H1 (cell line): Measurements from ENCODE around the gene DIP2C. TPM values are rescaled to one million over a fixed set of nuclear protein-coding genes. Genes with fewer than 3 reads are reported as not detected.

Experiments used
- CTCF ChIA-PET: fragments of 300-600 bp; sonication (Branson Sonifier 250); formaldehyde crosslinking; loops from one replicate; lab custom pipeline; 2021; ENCODE audit not compliant: partially characterized antibody; lab: Charles Lee
- POLR2A ChIA-PET: fragments of 300-600 bp; sonication (Branson Sonifier 250); formaldehyde crosslinking; loops from one replicate; lab custom pipeline; 2021; ENCODE audit warnings: inconsistent platforms; ENCODE audit not compliant: partially characterized antibody; lab: Charles Lee
- DNase-seq, 2 experiments: peaks; one replicate each; pipeline versions ENCODE4 v3.0.0 to v3.0.0-alpha.2; 2010 to 2022; ENCODE audit warnings: low spot score in 2 of 2, low read depth in 1 of 2, mixed read lengths in 1 of 2
- FAIRE-seq: peaks from 2 replicates; lab custom pipeline; 2011; peaks lifted over from hg19 to GRCh38; lab: Jason Lieb, UNC
- H2AFZ ChIP-seq: 2 replicates; pipeline ENCODE4 v1.8.1; 2012; ENCODE audit warnings: low read length, inconsistent platforms
- H2AK5ac ChIP-seq: 2 replicates; pipeline ENCODE4 v1.6.1; 2013; ENCODE audit warnings: low read depth, low read length
- H2BK120ac ChIP-seq: replicated peaks from 2 replicates; pipeline ENCODE3; 2013; ENCODE audit warnings: low read depth, low read length, inconsistent platforms
- H2BK12ac ChIP-seq: 2 replicates; pipeline ENCODE4 v1.6.1; 2013; ENCODE audit warnings: low read depth, low read length
- H2BK15ac ChIP-seq: 2 replicates; pipeline ENCODE4 v1.6.1; 2013; ENCODE audit warnings: low read length
- H2BK20ac ChIP-seq: 2 replicates; pipeline ENCODE4 v1.6.1; 2013; ENCODE audit warnings: low read length
- H2BK5ac ChIP-seq: 2 replicates; pipeline ENCODE4 v1.6.1; 2013; ENCODE audit warnings: low read depth, low read length
- H3K14ac ChIP-seq: 2 replicates; pipeline ENCODE4 v1.6.1; 2013; ENCODE audit warnings: inconsistent platforms; ENCODE audit not compliant: insufficient read length
- H3K18ac ChIP-seq: 2 replicates; pipeline ENCODE4 v1.6.1; 2013; ENCODE audit warnings: low read length; ENCODE audit errors: extremely low read depth
- H3K23ac ChIP-seq: 2 replicates; pipeline ENCODE4 v1.6.1; 2013; ENCODE audit warnings: inconsistent platforms; ENCODE audit not compliant: insufficient read length
- H3K23me2 ChIP-seq: 2 replicates; pipeline ENCODE4 v1.6.1; 2013; ENCODE audit warnings: low read depth, low read length
- H3K27ac ChIP-seq: 2 replicates; pipeline ENCODE4 v1.6.1; 2011; ENCODE audit warnings: low read depth, low read length, inconsistent platforms
- H3K27me3 ChIP-seq, 4 experiments: replicated peaks in 1 of 4; 1 replicate in 1 of 4; 2 replicates in 3 of 4; pipeline versions ENCODE4 v1.6.1 to v1.8.1; 2011 to 2013; ENCODE audit warnings: low read length in 3 of 4, mild to moderate bottlenecking in 3 of 4, inconsistent platforms in 2 of 4, mixed read lengths in 2 of 4, moderate library complexity in 1 of 4; ENCODE audit not compliant: control insufficient read depth in 3 of 4, insufficient read depth in 3 of 4; ENCODE audit errors: extremely low read depth in 1 of 4
- H3K36me3 ChIP-seq, 4 experiments: 2 replicates each; pipeline versions ENCODE4 v1.6.1 to v1.8.1; 2011 to 2013; ENCODE audit warnings: mild to moderate bottlenecking in 4 of 4, low read length in 3 of 4, moderate library complexity in 2 of 4, control low read depth in 1 of 4, inconsistent platforms in 1 of 4; ENCODE audit not compliant: insufficient read depth in 4 of 4, control insufficient read depth in 2 of 4
- H3K4ac ChIP-seq: replicated peaks from 2 replicates; pipeline ENCODE3; 2013; ENCODE audit warnings: low read length, low read depth, mixed read lengths, inconsistent platforms; ENCODE audit not compliant: insufficient read length
- H3K4me1 ChIP-seq, 4 experiments: replicated peaks in 1 of 4; 1 replicate in 1 of 4; 2 replicates in 3 of 4; pipeline versions ENCODE4 v1.6.1 to v1.8.1; 2011 to 2013; ENCODE audit warnings: low read length in 3 of 4, inconsistent platforms in 2 of 4, mixed read lengths in 1 of 4; ENCODE audit not compliant: insufficient read depth in 4 of 4, control insufficient read depth in 3 of 4
- H3K4me2 ChIP-seq, 2 experiments: 2 replicates each; pipeline versions ENCODE4 v1.6.1 to v1.8.1; 2011 to 2013; ENCODE audit warnings: low read depth in 2 of 2, low read length in 2 of 2, control low read depth in 1 of 2, inconsistent platforms in 1 of 2, mild to moderate bottlenecking in 1 of 2; ENCODE audit not compliant: insufficient read depth in 1 of 2
- H3K4me3 ChIP-seq, 4 experiments: fragments of 200-600, 300-600 bp in 1 of 4; sonication (generic), shearing (Covaris generic), sonication (Bioruptor Twin) in 1 of 4; 2 replicates each; pipeline versions ENCODE4 v1.5.1 to v1.8.1; 2011 to 2016; ENCODE audit warnings: low read length in 4 of 4, low read depth in 3 of 4, control low read depth in 2 of 4, inconsistent platforms in 2 of 4, mild to moderate bottlenecking in 2 of 4, mixed read lengths in 1 of 4, moderate library complexity in 1 of 4; ENCODE audit not compliant: insufficient read depth in 2 of 4; ENCODE audit errors: extremely low read depth in 1 of 4
- H3K56ac ChIP-seq: replicated peaks from 2 replicates; pipeline ENCODE3; 2013; ENCODE audit warnings: low read depth, mild to moderate bottlenecking, mixed read lengths, low read length, inconsistent platforms; ENCODE audit not compliant: insufficient read length
- H3K79me1 ChIP-seq: 2 replicates; pipeline ENCODE4 v1.6.1; 2013; ENCODE audit warnings: low read depth, low read length, control low read depth
- H3K79me2 ChIP-seq, 2 experiments: 2 replicates each; pipeline versions ENCODE4 v1.6.1 to v1.8.1; 2012 to 2013; ENCODE audit warnings: low read length in 2 of 2, mild to moderate bottlenecking in 2 of 2, inconsistent platforms in 1 of 2; ENCODE audit not compliant: insufficient read depth in 2 of 2, control insufficient read depth in 1 of 2
- H3K9ac ChIP-seq, 4 experiments: replicated peaks in 1 of 4; 1 replicate in 1 of 4; 2 replicates in 3 of 4; pipeline versions ENCODE4 v1.6.1 to v1.8.1; 2011 to 2013; ENCODE audit warnings: low read depth in 3 of 4, low read length in 3 of 4, control low read depth in 2 of 4, mild to moderate bottlenecking in 2 of 4, moderate library complexity in 2 of 4, inconsistent platforms in 1 of 4; ENCODE audit errors: extremely low read depth in 1 of 4
- H3K9me3 ChIP-seq, 2 experiments: 2 replicates each; pipeline versions ENCODE4 v1.6.1 to v1.8.1; 2012 to 2013; ENCODE audit warnings: mild to moderate bottlenecking in 2 of 2, moderate library complexity in 2 of 2, control low read depth in 1 of 2, inconsistent platforms in 1 of 2, low read depth in 1 of 2, low read length in 1 of 2, mixed read lengths in 1 of 2; ENCODE audit not compliant: insufficient read depth in 2 of 2
- H4K20me1 ChIP-seq, 2 experiments: replicated peaks in 1 of 2; 2 replicates each; pipeline versions ENCODE3 to v1.8.1; 2011 to 2013; ENCODE audit warnings: inconsistent platforms in 2 of 2, low read length in 2 of 2, mild to moderate bottlenecking in 1 of 2; ENCODE audit not compliant: insufficient read depth in 2 of 2, control insufficient read depth in 1 of 2
- H4K5ac ChIP-seq: 2 replicates; pipeline ENCODE4 v1.6.1; 2013; ENCODE audit warnings: low read length, low read depth, mixed read lengths, inconsistent platforms; ENCODE audit not compliant: insufficient read length
- H4K8ac ChIP-seq: 2 replicates; pipeline ENCODE4 v1.8.0; 2013; ENCODE audit warnings: mild to moderate bottlenecking, moderate library complexity, low read length, inconsistent platforms; ENCODE audit not compliant: insufficient read depth; ENCODE audit errors: extremely low read depth
- H4K91ac ChIP-seq: replicated peaks from 2 replicates; pipeline ENCODE3; 2013; ENCODE audit warnings: low read length, mixed read lengths, inconsistent platforms; ENCODE audit not compliant: insufficient read length
- ATF3 ChIP-seq: IDR thresholded peaks from 2 replicates; pipeline ENCODE4 v1.6.1; 2011; ENCODE audit warnings: low read depth, mild to moderate bottlenecking, low read length; ENCODE audit not compliant: insufficient read depth
- CBX8 ChIP-seq: fragments of 300-800, 300-1000 bp; sonication (generic); IDR thresholded peaks from 2 replicates; pipeline ENCODE4 v1.7.1; 2016; ENCODE audit warnings: low read depth, low read length, borderline replicate concordance
- CEBPB ChIP-seq: IDR thresholded peaks from 2 replicates; pipeline ENCODE4 v1.6.1; 2012; ENCODE audit warnings: low read depth, low read length
- CHD2 ChIP-seq: IDR thresholded peaks from 2 replicates; pipeline ENCODE4 v1.6.1; 2012; ENCODE audit warnings: low read length, improper control_type of control experiment
- CTCF ChIP-seq, 3 experiments: IDR thresholded peaks; 1 replicate in 2 of 3; 2 replicates in 1 of 3; pipeline versions ENCODE4 v1.5.1 to v1.6.1; 2011; ENCODE audit warnings: low read length in 3 of 3, mild to moderate bottlenecking in 3 of 3, inconsistent platforms in 2 of 3, low read depth in 1 of 3, moderate library complexity in 1 of 3; ENCODE audit not compliant: insufficient read depth in 1 of 3; ENCODE audit errors: control extremely low read depth in 1 of 3
- KDM1A ChIP-seq: fragments of 200-600, 300-600 bp; sonication (generic); IDR thresholded peaks from 2 replicates; pipeline ENCODE4 v1.7.1; 2016; ENCODE audit warnings: mild to moderate bottlenecking, low read length, borderline replicate concordance
- POLR2AphosphoS5 ChIP-seq: IDR thresholded peaks from 2 replicates; pipeline ENCODE4 v1.6.1; 2011; ENCODE audit warnings: low read depth, low read length
- RFX5 ChIP-seq: IDR thresholded peaks from 2 replicates; pipeline ENCODE4 v1.6.1; 2011; ENCODE audit warnings: low read depth, low read length, improper control_type of control experiment, borderline replicate concordance
- RNF2 ChIP-seq: fragments of 200-900, 300-1000 bp; sonication (generic); IDR thresholded peaks from 2 replicates; pipeline ENCODE4 v1.7.1; 2016; ENCODE audit warnings: borderline replicate concordance, low read depth, mild to moderate bottlenecking, antibody characterized with exemption, low read length; ENCODE audit not compliant: poor library complexity, severe bottlenecking; ENCODE audit errors: missing control alignments
- SUZ12 ChIP-seq: fragments of 200-600 bp; sonication (generic); IDR thresholded peaks from 2 replicates; pipeline ENCODE4 v1.6.1; 2012; ENCODE audit warnings: mild to moderate bottlenecking, inconsistent platforms, low read length, moderate library complexity, mixed read lengths
- TAF1 ChIP-seq: IDR thresholded peaks from 2 replicates; pipeline ENCODE4 v1.6.1; 2011; ENCODE audit warnings: mild to moderate bottlenecking, low read depth, low read length
- TCF12 ChIP-seq: IDR thresholded peaks from 2 replicates; pipeline ENCODE4 v1.6.1; 2011; ENCODE audit warnings: low read depth, mild to moderate bottlenecking, low read length
- WGBS, 2 experiments: shearing (Covaris generic) in 1 of 2; methylation state at CpG; one replicate each; pipeline versions ENCODE4 v1.1.6 to v1.1.7; 2013 to 2015; ENCODE audit warnings: low lambda C conversion rate in 2 of 2, mixed read lengths in 2 of 2, inconsistent platforms in 1 of 2, low coverage in 1 of 2, missing lambda C conversion rate in 1 of 2; ENCODE audit not compliant: insufficient replicate concordance in 2 of 2, insufficient coverage in 1 of 2, insufficient read length in 1 of 2; ENCODE audit errors: extremely low coverage in 1 of 2, missing lambda C conversion rate in 1 of 2; 5-methylcytosine and 5-hydroxymethylcytosine counted together
- polyA plus RNA-seq, 7 experiments: library from polyadenylated mRNA; depleted of rRNA in 3 of 7; stranded (reverse) in 5 of 7; unstranded in 2 of 7; fragments of >200 nt in 5 of 7; fragments of 200-250 nt in 2 of 7; gene quantifications; 1 replicate in 5 of 7; 2 replicates in 1 of 7; 4 replicates in 1 of 7; pipeline versions ENCODE4 v1.2.1 to v1.2.3, GENCODE V29; 2011 to 2013; ENCODE audit warnings: missing spikeins in 2 of 7, mixed read lengths in 2 of 7
- total RNA-seq: library from RNA; stranded (reverse); fragmentation: NEBNext Ultra II Directional; extraction: Animal tissue kit (Norgen Biotek cat#: 25700); gene quantifications from 2 replicates; pipeline ENCODE4 v1.2.1, GENCODE V29; 2021

The DIP2C gene
- total and polyA plus RNA-seq, 2 of the 8 experiments (the other 6 are each of a cell fraction or from before 2014, with no cell fraction given) = 3.8 to 9.3 TPM

- H3K14ac ChIP-seq = no peak overlapping the region
- TF ChIP-seq POLR2AphosphoS5 (no peak), TAF1 (no peak), ATF3 (no peak), RNF2 (no peak), CTCF (IDR thresholded peaks at IDR 0.05; ENCODE audit: control extremely low read depth in 1 of 3, insufficient read depth in 1 of 3, low read depth in 1 of 3, low read length in 3 of 3) (no peak), TCF12 (no peak), CHD2 (no peak), CEBPB (no peak), SUZ12 (no peak), KDM1A (no peak), CBX8 (no peak), RFX5 (no peak)
- no peak overlapping the region for H2BK120ac ChIP-seq
- H3K4me3 ChIP-seq = no peak overlapping the region
- H3K4me1 ChIP-seq = no peaks in the 10 kb centered on the region
- H3K79me2 ChIP-seq = no peaks in the 10 kb centered on the region
- no peak overlapping the region for H3K4ac ChIP-seq
- no peaks in the 10 kb centered on the region for H3K9me3 ChIP-seq
- CTCF ChIA-PET = no interaction called here
- no peak overlapping the region for H4K8ac ChIP-seq
- no peaks in the 10 kb centered on the region for H3K27me3 ChIP-seq
- H2BK20ac ChIP-seq = no peak overlapping the region
- POLR2A ChIA-PET = interaction anchor here (0.7 kb wide), 1 partner anchor 92 kb away, joined by 3 read pairs; no protein-coding TSS in a partner anchor
- no peak overlapping the region for H4K91ac ChIP-seq
- no peaks in the 10 kb centered on the region for H3K36me3 ChIP-seq
- H3K9ac ChIP-seq = no peak overlapping the region
- H3K27ac ChIP-seq = no peak overlapping the region
- no peak overlapping the region for H3K4me2 ChIP-seq
- no peak overlapping the region for H2BK15ac ChIP-seq
- no peak overlapping the region for H2BK12ac ChIP-seq
- peaks cover 0 to 3% of the 10 kb centered on the region in 2 experiments for H4K20me1 ChIP-seq
- no peak overlapping the region for H4K5ac ChIP-seq
- H3K23me2 ChIP-seq = no peaks in the 10 kb centered on the region
- no peak overlapping the region for H3K18ac ChIP-seq
- H3K56ac ChIP-seq = no peak overlapping the region
- no peaks in the 10 kb centered on the region for H3K79me1 ChIP-seq
- no peak overlapping the region for H2AK5ac ChIP-seq
- no peak overlapping the region for H3K23ac ChIP-seq
- H2AFZ ChIP-seq = no peak overlapping the region
- DNase-seq (no peak), FAIRE-seq (no peak)
- WGBS, 2 experiments = 86% methylated on average over 3 of the region's 3 CpGs; no CpG with 5 or more reads in 1 of the 2 experiments
- no peak overlapping the region for H2BK5ac ChIP-seq
Observed at GRCh38 chr10:224571-224970, 464.9 kb downstream of the DIP2C start.
